Stimulated activated CD8-positive, alpha-beta memory T cell treated with anti-CD3 and anti-CD28 coated beads, Interleukin-4, amount 100 ng/mL, for 48 hours (primary cell): ENCODE measurements around the gene KLHDC10.
"Not testable (repeated sequence)": the region's sequence is repeated elsewhere in the genome, so short reads cannot be mapped to it uniquely, and the experiment has no call there.

Source experiments
- DNase-seq: peaks from one replicate; pipeline ENCODE4 v3.0.0-alpha.2; 2020

The KLHDC10 gene

DNA sequence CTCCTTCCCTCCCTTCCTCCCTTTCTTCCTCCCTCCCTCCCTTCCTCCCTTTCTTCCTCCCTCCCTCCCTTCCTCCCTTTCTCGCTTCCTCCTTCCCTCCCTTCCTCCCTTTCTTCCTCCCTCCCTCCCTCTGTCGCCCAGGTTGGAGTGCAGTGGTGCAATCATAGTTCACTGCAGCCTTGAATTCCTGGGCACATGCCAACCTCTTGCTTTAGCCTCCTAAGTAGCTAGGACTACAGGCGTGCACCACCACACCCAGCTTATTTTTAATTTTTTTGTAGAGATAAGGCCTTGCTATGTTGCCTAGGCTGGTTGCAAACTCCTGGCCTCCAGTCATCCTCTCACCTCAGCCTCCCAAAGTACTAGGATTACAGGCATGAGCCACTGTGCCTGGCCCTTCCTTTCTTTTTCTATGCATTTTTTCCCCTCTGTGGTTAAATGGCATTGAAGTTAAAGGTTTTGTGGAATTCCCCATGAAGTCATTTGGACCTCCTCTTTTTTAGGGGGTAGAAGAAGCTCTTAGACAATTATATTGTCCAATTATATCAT is 9.6 kb downstream of the KLHDC10 start:
- no peak for DNase-seq

DNA sequence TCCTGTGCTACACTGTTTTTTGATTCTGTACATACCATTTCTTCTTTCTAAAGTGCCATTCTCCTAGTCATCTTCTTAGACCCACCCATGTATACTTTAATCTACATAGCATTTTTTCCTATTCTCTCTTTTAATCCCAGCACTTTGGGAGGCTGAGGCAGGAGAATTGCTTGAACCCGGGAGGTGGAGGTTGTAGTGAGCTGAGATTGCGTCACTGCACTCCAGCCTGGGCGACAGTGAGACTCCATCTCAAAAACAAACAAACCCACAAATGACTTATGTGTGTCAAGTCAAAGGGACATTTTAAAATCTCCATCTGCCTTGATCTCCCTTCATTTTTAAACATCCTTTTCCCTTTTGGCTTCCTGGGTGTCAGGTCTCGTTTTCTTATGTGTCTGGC is 13.2 kb downstream of the KLHDC10 start:
- DNase-seq: not testable (repeated sequence)

DNA sequence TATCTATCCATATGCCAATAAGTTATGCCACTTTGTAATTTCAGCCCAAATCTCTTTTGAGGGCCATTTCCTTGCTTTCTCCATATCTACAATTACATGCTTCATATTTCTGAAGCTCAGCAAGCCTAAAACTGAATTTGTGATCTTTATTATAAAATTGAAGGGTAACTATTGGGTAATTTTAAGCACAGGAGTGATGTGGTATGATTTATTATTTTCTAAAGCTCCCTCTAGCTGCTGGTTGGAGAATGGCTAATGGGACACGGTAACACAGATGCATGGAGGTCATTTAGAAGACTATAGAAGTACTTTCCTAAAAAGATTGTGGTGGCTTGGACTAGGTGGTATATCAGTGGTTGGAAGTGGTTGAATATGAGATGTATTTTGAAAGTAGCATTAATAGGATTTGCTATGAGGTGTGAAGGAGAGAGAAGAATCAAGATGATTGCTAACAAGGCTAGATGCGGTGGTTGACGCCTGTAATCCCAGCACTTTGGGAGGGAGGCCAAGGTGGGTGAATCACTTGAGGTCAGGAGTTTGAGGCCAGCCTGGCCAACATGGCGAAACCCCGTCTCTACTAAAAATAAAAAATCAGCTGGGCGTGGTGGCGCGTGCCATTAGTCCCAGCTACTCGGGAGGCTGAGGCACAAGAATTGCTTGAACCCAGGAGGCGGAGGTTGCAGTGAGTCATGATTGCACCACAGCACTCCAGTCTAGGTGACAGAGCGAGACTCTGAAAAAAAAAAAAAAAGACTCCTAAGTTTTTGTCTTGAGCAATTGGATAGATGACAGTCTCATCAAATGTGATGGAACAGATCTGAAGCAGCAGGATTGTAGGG is 13.9 kb downstream of the KLHDC10 start:
- no peak for DNase-seq

DNA sequence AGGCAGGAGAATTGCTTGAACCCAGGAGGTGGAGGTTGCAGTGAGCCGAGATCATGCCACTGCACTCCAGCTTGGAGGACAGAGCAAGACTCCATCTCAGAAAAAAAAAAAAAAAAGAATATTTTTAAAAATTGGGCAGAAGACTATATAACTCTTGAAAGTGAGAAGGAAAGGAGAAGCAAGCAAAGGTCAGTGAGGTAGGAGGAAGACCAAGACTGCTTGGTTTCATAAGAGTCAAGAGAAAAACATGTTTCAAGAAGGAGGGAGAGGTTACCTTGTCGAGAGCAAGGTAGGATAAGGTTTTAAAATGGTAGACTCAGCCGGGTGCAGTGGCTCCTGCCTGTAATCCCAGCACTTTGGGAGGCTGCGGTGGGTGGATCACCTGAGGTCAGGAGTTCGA is 14.9 kb downstream of the KLHDC10 start:
- not testable (repeated sequence) for DNase-seq

DNA sequence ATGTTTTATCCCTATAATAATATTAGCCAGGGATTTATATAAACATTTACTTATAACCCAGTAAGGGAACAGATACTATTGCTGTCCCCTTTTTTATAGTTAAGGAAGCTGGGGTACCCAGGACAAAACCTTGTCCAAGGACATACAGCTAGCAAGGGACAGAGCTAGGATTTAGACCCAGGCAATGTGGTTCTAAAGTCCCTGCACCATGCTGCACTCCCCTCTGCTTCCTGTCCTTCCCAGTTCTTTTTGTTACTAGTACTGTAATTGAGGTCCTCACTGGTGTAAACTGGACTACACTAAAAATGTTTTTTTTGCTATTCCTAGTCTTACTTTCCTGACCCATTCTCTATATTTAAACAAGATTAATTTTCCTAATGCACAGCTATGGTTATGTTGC is 16.6 kb downstream of the KLHDC10 start:
- DNase-seq: no peak

DNA sequence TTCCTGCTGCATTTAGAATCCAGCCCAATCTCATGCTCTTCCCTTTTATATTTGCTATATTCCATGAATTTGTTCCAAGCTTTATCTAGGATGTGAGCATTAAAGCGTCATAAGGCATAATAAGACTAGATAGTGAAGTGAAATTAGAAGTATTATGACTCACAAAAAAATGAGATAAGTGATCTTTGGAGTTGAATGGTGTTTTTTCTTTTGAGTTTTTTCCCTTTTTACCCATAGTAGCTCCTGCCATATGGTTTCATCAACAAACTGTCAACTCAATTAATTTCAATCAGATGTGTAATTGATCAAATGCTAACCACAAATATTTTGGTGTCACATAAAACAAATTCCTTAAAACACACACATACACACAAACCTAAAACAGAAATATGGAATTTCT is 17.0 kb downstream of the KLHDC10 start:
- DNase-seq: no peak

DNA sequence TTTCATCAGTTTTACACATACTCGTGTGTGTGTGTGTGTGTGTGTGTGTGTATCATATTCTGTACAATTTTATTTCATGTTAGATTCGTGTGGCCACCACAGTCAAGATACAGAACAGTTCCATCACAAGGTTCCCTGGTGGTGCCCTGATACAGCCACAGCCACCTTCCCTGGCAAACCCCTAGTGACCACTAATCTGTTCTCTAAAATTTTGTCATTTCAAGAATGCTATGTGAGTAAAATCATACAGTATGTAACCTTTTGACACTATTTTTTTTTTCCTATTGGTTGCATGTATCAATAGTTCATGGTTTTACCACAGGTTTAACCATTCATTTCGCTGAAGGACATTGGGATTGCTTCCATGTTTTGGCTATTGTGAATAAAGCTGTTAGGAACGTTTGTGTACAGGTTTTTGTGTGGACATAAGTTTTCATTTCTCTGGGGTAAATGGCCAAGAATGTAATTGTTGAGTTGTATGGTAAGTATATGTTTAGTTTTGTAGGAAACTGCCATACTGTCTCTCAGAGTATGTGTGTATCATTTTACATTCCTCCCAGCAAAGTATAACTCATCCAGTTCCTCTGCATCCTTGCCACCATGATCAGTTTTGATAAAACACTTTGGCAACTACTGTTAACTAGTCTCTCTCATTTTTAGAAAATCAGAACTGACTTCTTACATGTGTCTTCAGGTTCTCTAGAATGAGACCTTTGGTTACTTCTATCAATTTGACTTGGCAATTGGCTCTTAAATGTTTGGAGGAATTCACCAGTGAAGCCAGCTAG is 20.6 kb downstream of the KLHDC10 start:
- DNase-seq: no peak

DNA sequence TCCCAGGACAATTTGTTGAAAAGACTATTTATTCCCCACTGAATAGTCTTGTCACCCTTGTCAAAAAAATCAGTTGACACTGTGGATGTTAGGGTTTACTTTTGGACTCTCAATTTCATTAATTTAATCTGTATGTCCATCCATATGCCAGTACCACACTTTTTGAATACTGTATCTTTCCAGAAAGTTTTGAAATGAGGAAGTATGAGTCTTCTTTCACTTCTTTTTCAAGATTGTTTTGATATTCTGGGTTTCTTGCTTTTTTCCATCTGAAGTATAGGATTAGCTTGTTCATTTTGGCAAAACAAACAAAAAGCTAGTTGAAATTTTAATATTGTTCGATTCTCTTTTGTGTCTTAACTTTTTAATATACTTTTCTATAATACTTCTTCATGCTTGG is 21.7 kb downstream of the KLHDC10 start:
- DNase-seq: no peak

DNA sequence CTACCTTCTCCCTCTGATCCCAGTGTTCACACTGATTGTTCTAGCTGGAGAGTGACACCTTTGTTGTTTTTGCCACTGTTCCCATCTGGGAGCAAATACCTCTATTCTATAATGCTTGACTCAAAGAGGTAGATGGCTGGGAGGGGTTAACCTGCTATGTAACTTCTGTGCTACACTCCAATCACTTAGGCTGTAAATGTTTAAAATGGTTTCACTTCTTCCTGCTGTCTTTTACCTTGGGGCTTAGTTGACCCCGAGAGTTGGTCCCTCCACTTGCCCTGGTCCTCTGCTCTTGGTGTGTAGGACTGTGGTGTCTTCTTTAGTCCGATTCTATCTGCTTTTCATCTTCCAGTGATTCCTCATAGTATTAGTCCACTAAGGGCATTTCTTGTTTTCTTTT is 22.3 kb downstream of the KLHDC10 start:
- no peak for DNase-seq

DNA sequence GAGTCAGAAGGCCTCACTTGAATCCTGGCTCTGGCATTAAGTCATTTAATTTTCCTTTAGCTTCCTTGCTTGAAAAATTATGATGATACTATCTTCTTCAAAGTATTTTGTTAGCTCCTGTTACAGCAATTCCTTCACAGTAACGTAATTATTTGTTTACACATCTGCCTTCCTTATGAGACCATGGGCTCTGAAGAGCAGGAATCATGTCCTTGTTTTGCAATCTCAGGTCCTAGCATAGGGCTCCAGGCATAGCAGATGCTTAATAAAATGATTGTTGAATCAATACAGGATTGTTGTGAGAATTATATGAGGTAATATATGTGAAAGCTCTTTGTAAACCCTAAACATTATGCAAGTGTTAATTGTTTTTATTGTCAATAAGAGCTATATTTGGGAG is 25.5 kb downstream of the KLHDC10 start:
- DNase-seq: no peak

DNA sequence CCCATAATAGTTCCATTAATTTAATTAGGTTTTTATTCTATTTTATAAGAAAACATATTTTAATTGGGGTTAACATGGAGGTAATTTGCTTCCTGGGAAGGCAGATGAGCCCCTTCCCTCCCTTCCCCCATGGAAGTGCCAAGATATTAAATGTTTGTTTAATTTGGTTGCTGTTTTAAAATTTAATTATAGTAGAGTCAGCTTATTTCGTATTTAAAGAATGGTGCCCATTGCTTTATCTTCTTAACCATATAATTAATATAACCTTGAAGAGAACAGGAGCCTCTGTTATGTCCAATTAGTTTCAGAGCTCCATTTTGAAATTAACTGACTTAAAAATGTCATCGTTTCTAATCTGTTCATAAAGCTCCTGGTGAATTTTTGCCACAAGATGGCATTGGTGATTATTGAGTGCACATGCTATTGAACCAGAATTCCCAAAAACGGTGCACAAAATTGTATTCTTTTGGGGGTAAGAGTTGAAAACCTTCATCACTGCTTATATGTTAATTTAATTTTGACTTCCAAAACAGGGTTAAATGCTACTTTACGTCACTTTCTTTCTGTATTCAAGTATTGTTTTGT is 26.0 kb downstream of the KLHDC10 start:
- DNase-seq: no peak

DNA sequence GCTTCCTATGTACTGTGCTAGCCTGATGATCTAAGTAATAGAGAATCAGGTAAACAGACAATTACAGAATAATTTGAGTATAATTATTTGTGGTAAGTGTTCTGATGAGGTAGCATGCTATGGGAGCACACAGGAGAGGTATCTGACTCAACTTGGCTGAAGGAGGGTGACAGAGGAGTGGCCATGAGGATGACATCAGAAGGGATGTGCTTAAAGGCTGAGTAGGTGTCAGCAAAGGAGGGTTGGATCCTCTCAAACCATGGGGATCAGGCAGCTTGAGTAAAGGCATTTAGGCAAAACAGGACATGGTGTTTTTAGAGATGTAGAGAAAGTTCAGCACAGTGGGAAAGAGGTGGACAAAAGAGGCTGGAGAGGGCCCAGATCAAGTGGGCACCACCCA is 29.0 kb downstream of the KLHDC10 start:
- no peak for DNase-seq

DNA sequence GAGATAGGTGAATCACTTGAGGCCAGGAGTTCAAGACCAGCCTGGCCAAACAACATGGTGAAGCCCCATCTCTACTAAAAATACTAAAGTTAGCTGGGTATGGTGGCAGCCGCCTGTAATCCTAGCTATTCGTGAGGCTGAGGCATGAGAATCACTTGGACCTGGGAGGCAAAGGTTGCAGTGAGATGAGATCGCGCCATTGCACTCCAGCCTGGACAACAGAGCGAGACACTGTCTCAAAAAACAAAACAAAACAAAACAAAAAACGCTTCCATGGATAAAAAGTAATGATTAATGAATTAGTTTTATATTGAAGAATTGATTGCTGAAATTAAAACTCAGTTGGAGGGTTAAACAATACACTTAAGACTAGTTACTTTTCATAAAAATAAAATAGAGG is 32.3 kb downstream of the KLHDC10 start:
- no peak for DNase-seq

DNA sequence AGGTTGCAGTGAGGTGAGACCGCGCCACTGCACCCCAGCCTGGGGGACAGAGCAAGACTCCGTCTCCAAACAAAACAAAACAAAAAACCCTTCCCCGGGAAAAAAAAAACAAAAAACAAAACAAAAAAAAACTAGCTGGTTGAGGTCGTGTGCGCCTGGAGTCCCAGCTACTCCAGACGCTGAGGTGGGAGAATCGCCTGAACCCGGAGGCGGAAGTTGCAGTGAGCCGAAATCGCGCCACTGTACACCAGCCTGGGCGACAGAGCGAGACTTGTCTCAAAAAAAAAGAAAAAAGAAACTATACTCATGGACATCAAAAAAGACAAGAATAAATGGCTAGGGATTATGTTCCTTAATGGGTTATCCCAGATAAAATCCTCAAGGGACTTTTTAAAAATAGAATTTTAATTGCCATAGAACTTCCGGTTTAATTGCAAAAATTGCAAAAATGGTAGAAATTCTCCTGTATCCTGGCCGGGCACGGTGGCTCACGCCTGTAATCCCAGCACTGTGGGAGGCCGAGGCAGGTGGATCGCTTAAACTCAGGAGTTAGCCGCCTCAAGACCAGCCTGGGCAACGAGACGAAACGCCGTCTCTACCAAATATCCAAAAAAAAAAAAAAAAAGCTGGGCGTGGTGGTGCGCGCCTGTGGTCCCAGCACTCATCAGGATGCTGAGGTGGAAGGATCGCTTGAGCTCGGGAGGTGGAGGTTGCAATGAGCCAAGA is 37.8 kb downstream of the KLHDC10 start:
- DNase-seq: no peak

DNA sequence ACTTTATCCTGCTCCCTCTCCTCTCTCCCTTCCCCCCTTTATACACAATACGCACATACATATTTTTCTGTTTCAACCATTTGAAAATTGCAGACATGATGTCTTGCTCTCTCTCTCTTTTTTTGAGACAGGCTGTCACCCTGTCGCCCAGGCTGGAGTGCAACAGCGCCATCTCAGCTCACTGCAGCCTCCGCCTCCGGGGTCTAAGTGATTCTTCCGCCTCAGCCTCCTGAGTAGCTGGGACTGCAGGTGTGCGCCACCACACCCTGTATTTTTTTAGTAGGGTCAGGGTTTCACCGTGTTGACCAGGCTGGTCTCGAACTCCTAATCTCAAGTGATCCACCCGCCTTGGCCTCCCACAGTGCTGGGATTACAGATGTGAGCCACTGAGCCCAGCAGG is 38.5 kb downstream of the KLHDC10 start:
- DNase-seq: no peak

DNA sequence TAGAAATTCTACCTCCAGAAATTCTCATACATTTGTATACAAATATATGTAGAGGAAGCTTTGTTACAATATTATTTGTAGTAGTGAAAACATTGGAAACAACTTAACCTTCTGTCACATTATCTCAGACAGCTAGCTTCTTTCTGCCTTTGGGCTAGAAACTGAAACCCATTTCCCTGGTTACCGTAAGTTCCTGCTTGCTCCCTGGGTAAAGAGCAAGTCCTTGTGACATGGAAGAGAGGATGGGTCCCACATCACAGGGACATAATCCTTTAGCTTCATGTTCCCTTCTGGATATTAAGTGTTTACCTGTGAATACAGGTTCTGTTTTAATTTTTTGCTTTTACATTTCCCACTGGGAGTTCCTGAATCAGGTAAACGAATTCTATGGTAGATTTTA is 41.8 kb downstream of the KLHDC10 start:
- DNase-seq: no peak

DNA sequence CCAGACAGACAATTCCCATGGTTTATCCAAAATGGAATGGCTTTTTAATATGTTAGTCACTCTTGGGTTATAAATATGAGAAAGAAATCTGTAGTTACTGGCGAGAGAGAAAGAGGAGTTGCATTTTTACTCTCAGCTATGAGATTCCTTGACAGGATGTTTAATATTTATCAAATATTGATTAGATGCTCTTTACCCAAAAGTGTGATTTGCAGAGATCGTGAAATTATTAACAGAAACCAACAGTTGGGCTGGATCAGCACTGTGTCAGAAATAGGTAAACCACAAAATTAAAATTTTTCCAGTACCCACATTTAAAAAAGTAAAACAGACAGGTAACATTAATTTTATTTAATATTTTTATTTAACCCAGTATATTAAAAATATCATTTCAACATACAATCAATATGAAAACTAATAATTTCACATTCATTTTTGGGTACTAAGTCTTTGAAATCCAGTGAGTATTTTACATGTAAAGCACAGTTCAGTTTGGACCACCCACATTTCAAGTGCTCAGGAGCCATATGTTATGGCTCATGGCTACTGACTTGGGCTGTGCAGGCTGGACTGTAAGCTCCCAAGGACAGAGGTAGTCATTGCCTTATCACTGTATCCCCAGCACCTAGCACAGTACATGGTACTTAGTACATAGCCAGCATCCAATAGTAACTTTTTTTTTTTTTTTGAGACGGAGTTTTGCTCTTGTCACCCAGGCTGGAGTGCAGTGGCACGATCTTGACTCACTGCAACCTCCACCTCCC is 42.5 kb downstream of the KLHDC10 start:
- DNase-seq: no peak

DNA sequence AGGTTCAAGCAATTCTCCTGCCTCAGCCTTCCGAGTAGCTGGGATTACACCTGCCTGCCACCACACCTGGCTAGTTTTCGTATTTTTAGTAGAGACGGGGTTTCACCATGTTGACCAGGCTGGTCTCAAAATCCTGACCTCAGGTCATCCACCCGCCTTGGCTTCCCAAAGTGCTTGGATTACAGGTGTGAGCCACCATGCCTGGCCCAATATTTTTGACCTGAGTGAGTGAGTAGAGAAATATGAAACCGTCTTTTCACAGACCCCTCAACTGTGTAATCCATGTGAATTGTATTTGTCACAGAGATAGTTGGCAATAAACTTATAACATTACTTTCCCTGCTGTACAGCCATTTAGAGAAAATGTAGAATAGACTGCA is 43.1 kb downstream of the KLHDC10 start:
- not testable (repeated sequence) for DNase-seq

DNA sequence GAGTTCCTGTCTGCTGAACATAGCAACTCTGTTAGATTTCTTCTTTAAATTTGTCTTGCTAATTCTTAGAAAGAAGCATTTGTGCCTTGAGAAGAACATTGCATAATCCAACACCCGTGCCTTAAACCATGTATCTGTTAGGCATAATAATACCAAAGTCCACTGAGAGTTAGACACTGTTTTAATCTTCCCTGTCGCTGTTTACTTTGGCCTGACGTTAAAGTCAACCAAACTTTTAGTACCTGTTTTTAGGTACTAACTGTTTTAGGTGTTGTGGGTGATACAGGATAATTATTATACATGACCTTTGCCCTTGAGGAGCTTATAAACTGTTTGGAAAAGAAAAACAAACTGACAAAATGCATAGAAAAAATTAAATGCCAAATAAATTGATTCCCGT is 43.6 kb downstream of the KLHDC10 start:
- no peak for DNase-seq

DNA sequence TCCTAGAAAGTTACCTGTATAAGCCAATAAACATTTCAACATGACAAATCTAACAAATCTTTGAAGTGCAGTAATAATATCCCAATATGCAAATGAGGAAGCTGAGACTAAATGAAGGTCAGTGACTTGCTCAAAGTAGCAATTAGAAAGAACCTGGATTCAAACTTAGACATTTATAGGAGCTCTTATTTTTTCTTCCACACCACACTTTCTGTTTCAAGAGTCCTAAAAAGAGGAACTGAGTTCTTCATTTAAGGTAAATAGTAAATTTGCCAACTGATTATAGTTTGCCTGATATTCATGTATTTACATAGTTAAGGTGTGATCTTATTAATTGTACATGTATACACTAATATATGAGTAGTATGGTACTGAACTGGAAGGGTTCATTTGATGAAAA is 44.0 kb downstream of the KLHDC10 start:
- DNase-seq: no peak

DNA sequence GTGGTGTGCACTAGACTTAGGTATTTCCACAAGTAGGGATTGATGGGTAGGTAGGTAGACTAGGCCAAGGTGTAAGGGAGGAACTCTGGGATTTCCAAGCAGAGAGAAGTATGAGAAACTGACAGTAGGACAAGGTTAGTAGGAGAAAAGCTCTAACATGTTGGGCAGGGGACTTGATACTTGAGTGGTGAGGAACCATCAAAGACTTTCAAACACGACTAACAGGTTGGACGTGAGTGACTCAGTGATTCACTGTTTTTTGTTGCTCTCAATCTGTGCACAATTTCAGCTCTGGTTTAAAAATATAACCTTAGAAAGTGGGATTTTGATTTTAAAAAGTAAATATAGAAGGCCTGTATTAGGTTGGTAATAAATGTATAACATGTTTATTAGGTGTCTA is 44.4 kb downstream of the KLHDC10 start:
- no peak for DNase-seq

DNA sequence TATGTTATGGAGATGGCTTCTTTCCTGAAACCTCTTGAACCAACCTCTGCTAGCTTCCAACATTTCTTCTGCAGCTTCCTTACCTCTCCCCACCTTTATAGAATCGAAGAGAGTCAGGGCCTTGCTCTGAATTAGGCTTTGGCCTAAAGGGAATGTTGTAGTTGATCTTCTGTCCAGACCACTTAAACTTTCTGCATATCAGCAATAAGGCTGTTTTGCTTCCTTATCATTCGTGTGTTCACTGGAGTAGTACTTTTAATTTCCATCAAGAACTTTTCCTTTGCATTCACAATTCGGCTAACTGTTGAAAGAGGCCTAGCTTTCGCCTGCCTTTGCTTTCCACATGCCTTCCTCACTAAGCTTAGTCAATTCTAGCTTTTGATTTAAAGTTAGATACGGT is 48.0 kb downstream of the KLHDC10 start:
- DNase-seq: no peak
